K562 (cell line): ENCODE data around the gene KHSRP. TPM values are rescaled to one million over a fixed set of nuclear protein-coding genes. Genes with fewer than 3 reads are reported as not detected.

Source experiments
- CREB1 ChIP-seq, 2 experiments: sonication (generic) in 1 of 2; formaldehyde crosslinking in 1 of 2; IDR thresholded peaks; 2 replicates each; pipeline versions ENCODE4 v1.6.1 to v1.8.0; 2012 to 2022; ENCODE audit warnings: inconsistent platforms in 1 of 2, mild to moderate bottlenecking in 1 of 2, missing genetic modification reagents in 1 of 2, moderate library complexity in 1 of 2
- HOXB6 ChIP-seq: fragments of 250-450 bp; sonication (Bioruptor Pico); IDR thresholded peaks from 2 replicates; pipeline ENCODE4 v1.5.1; 2022; ENCODE audit warnings: mild to moderate bottlenecking, borderline replicate concordance
- KAT2B ChIP-seq: IDR thresholded peaks from one replicate; pipeline ENCODE4 v1.6.1; 2012; ENCODE audit warnings: low read depth, mild to moderate bottlenecking, control low read depth, inconsistent platforms, low read length, moderate library complexity
- KDM2B ChIP-seq: fragments of 250-450 bp; sonication (Bioruptor Pico); IDR thresholded peaks from 2 replicates; pipeline ENCODE4 v1.8.0; 2021; ENCODE audit warnings: mild to moderate bottlenecking, moderate library complexity
- KLF16 ChIP-seq: IDR thresholded peaks from 2 replicates; pipeline ENCODE4 v1.6.1; 2016; ENCODE audit warnings: antibody characterized with exemption
- MBD2 ChIP-seq: sonication (generic); IDR thresholded peaks from 2 replicates; pipeline ENCODE4 v1.6.1; 2016; ENCODE audit warnings: low read depth, borderline replicate concordance
- NCOA1 ChIP-seq: fragments of 450-650 bp; IDR thresholded peaks from 2 replicates; pipeline ENCODE4 v1.6.1; 2016; ENCODE audit warnings: low read depth
- NR2C2 ChIP-seq, 2 experiments: fragments of 200-800 bp in 1 of 2; sonication (Bioruptor generic) in 1 of 2; sonication (generic) in 1 of 2; formaldehyde crosslinking in 1 of 2; IDR thresholded peaks; 2 replicates each; pipeline versions ENCODE4 v1.6.1 to v1.8.0; 2016 to 2022; ENCODE audit warnings: mild to moderate bottlenecking in 1 of 2, missing compliant biosample characterization in 1 of 2, missing genetic modification characterization in 1 of 2, missing genetic modification reagents in 1 of 2
- POLR2H ChIP-seq: IDR thresholded peaks from 2 replicates; pipeline ENCODE4 v1.6.1; 2016; ENCODE audit warnings: missing genetic modification characterization, low read depth, mild to moderate bottlenecking, control low read depth, missing compliant biosample characterization, moderate library complexity
- RFX7 ChIP-seq: fragments of 250-450 bp; sonication (Bioruptor Pico); IDR thresholded peaks from 2 replicates; pipeline ENCODE4 v1.5.1; 2021; ENCODE audit warnings: mild to moderate bottlenecking
- SP1 ChIP-seq: sonication (generic); formaldehyde crosslinking; IDR thresholded peaks from 2 replicates; pipeline ENCODE4 v1.8.1; 2022; ENCODE audit warnings: mild to moderate bottlenecking, missing genetic modification reagents
- TGIF2 ChIP-seq: sonication (generic); formaldehyde crosslinking; IDR thresholded peaks from 2 replicates; pipeline ENCODE4 v1.8.1; 2022; ENCODE audit warnings: mild to moderate bottlenecking, missing genetic modification reagents, moderate library complexity
- YBX1 ChIP-seq: fragments of 450-650 bp; IDR thresholded peaks from 2 replicates; pipeline ENCODE4 v1.7.1; 2016; ENCODE audit warnings: mild to moderate bottlenecking
- ZNF140 ChIP-seq: fragments of 250-450 bp; sonication (Bioruptor Pico); IDR thresholded peaks from 2 replicates; pipeline ENCODE4 v1.8.0; 2021; ENCODE audit warnings: moderate library complexity, mild to moderate bottlenecking, inconsistent platforms
- ZNF311 ChIP-seq: fragments of 250-450 bp; sonication (Bioruptor Pico); IDR thresholded peaks from 2 replicates; pipeline ENCODE4 v1.4.0; 2020; ENCODE audit warnings: mild to moderate bottlenecking, moderate library complexity
- ZNF444 ChIP-seq: fragments of 250-450 bp; sonication (Bioruptor Pico); IDR thresholded peaks from 2 replicates; pipeline ENCODE4 v1.4.0; 2020; ENCODE audit warnings: mild to moderate bottlenecking, moderate library complexity
- ZNF57 ChIP-seq: fragments of 450-650 bp; formaldehyde crosslinking; IDR thresholded peaks from 2 replicates; pipeline ENCODE4 v1.4.0; 2020; ENCODE audit warnings: mild to moderate bottlenecking, moderate library complexity
- ZZZ3 ChIP-seq: fragments of 450-650 bp; IDR thresholded peaks from 2 replicates; pipeline ENCODE4 v1.6.1; 2016; ENCODE audit warnings: antibody characterized with exemption, mild to moderate bottlenecking, moderate library complexity
- polyA plus RNA-seq, 8 experiments: library from polyadenylated mRNA; depleted of rRNA in 4 of 8; stranded (reverse) in 5 of 8; unstranded in 3 of 8; fragments of >200 nt; fragmentation: Nextera tagmentation in 2 of 8; fragmentation: Illumina TruSeq in 1 of 8; extraction: Ambion mirVana in 2 of 8; extraction: Trizol in 1 of 8; gene quantifications; 2 replicates each; pipeline versions ENCODE4 v1.2.1 to v1.2.3, GENCODE V29; 2011 to 2014; ENCODE audit warnings: inconsistent platforms in 1 of 8, missing spikeins in 1 of 8
- total RNA-seq, 7 experiments: library from RNA; depleted of rRNA in 6 of 7; stranded (reverse); fragments of >200 nt in 6 of 7; fragmentation: Illumina TruSeq in 2 of 7; extraction: Trizol in 2 of 7; gene quantifications; 2 replicates each; pipeline versions ENCODE4 v1.2.1 to v1.2.3, GENCODE V29; 2011 to 2021; ENCODE audit warnings: low replicate concordance in 1 of 7
- TF ChIP-seq, protein P1 (sequence below): fragments of 450-650 bp; formaldehyde crosslinking; IDR thresholded peaks from 2 replicates; pipeline ENCODE4 v1.4.0; 2022; ENCODE audit warnings: missing genetic modification characterization
- TF ChIP-seq, protein P2 (sequence below): fragments of 250-450 bp; sonication (Bioruptor Pico); IDR thresholded peaks from 2 replicates; pipeline ENCODE4 v1.8.0; 2022; ENCODE audit warnings: moderate library complexity, mild to moderate bottlenecking, inconsistent platforms
- TF ChIP-seq, protein P3 (sequence below): IDR thresholded peaks from 2 replicates; pipeline ENCODE4 v1.6.1; 2011; ENCODE audit not compliant: insufficient read length; ENCODE audit errors: extremely low read depth
- TF ChIP-seq, protein P4 (sequence below): sonication (generic); formaldehyde crosslinking; IDR thresholded peaks from 2 replicates; pipeline ENCODE4 v1.9.0; 2022; ENCODE audit warnings: mild to moderate bottlenecking, missing genetic modification reagents
- TF ChIP-seq, protein P5 (sequence below): fragments of 250-450 bp; sonication (Bioruptor Pico); IDR thresholded peaks from 2 replicates; pipeline ENCODE4 v1.8.0; 2022; ENCODE audit warnings: inconsistent platforms

The KHSRP gene
- total and polyA plus RNA-seq, 9 of the 15 experiments (the other 6 are each of a cell fraction or from before 2014, with no cell fraction given): 4.2 to 564 (median 139) TPM

DNA sequence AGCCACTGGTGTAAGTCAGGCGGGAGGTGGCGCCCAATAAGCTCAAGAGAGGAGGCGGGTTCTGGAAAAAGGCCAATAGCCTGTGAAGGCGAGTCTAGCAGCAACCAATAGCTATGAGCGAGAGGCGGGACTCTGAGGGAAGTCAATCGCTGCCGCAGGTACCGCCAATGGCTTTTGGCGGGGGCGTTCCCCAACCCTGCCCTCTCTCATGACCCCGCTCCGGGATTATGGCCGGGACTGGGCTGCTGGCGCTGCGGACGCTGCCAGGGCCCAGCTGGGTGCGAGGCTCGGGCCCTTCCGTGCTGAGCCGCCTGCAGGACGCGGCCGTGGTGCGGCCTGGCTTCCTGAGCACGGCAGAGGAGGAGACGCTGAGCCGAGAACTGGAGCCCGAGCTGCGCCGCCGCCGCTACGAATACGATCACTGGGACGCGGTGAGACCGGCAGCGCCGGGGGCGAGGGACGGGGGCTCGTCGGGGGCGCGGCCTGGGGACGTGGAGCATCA is 52.0 kb downstream of the KHSRP start, which contains the start of gene ALKBH7 (continued):
- TF ChIP-seq SP1 (CRISPR knock-in tag) (peak; percentile 98), RFX7 (CRISPR knock-in tag) (no peak), KDM2B (CRISPR knock-in tag) (0 out of 2 replicates have a peak, but pooled peaks have one; percentile 58), KAT2B (no peak), CREB1 (IDR thresholded peaks at IDR 0.05) (no peak), CREB1 (CRISPR knock-in tag; IDR thresholded peaks at IDR 0.05) (no peak), ZZZ3 (no peak), HOXB6 (CRISPR knock-in tag) (no peak), ZNF140 (no peak), ZNF444 (CRISPR knock-in tag) (no peak), YBX1 (no peak), NCOA1 (no peak), ZNF311 (CRISPR knock-in tag) (no peak), TGIF2 (CRISPR knock-in tag) (no peak), POLR2H (tag) (0 out of 2 replicates have a peak, but pooled peaks have one; percentile 2), ZNF57 (CRISPR knock-in tag) (no peak), NR2C2 (CRISPR knock-in tag; IDR thresholded peaks at IDR 0.05) (no peak), NR2C2 (tag; IDR thresholded peaks at IDR 0.05) (peak; percentile 93), MBD2 (peak; percentile 100), KLF16 (no peak; the same call in 1 of the 2 replicates)
- TF ChIP-seq, protein P1, sequence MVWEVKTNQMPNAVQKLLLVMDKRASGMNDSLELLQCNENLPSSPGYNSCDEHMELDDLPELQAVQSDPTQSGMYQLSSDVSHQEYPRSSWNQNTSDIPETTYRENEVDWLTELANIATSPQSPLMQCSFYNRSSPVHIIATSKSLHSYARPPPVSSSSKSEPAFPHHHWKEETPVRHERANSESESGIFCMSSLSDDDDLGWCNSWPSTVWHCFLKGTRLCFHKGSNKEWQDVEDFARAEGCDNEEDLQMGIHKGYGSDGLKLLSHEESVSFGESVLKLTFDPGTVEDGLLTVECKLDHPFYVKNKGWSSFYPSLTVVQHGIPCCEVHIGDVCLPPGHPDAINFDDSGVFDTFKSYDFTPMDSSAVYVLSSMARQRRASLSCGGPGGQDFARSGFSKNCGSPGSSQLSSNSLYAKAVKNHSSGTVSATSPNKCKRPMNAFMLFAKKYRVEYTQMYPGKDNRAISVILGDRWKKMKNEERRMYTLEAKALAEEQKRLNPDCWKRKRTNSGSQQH (CRISPR knock-in tag): no peak
- TF ChIP-seq, protein P2, sequence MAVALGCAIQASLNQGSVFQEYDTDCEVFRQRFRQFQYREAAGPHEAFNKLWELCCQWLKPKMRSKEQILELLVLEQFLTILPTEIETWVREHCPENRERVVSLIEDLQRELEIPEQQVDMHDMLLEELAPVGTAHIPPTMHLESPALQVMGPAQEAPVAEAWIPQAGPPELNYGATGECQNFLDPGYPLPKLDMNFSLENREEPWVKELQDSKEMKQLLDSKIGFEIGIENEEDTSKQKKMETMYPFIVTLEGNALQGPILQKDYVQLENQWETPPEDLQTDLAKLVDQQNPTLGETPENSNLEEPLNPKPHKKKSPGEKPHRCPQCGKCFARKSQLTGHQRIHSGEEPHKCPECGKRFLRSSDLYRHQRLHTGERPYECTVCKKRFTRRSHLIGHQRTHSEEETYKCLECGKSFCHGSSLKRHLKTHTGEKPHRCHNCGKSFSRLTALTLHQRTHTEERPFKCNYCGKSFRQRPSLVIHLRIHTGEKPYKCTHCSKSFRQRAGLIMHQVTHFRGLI (CRISPR knock-in tag): no peak
- TF ChIP-seq, protein P3, sequence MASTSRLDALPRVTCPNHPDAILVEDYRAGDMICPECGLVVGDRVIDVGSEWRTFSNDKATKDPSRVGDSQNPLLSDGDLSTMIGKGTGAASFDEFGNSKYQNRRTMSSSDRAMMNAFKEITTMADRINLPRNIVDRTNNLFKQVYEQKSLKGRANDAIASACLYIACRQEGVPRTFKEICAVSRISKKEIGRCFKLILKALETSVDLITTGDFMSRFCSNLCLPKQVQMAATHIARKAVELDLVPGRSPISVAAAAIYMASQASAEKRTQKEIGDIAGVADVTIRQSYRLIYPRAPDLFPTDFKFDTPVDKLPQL: no peak
- TF ChIP-seq, protein P4, sequence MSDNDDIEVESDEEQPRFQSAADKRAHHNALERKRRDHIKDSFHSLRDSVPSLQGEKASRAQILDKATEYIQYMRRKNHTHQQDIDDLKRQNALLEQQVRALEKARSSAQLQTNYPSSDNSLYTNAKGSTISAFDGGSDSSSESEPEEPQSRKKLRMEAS (CRISPR knock-in tag): 0 out of 2 replicates have a peak, but pooled peaks have one; percentile 13
- TF ChIP-seq, protein P5, sequence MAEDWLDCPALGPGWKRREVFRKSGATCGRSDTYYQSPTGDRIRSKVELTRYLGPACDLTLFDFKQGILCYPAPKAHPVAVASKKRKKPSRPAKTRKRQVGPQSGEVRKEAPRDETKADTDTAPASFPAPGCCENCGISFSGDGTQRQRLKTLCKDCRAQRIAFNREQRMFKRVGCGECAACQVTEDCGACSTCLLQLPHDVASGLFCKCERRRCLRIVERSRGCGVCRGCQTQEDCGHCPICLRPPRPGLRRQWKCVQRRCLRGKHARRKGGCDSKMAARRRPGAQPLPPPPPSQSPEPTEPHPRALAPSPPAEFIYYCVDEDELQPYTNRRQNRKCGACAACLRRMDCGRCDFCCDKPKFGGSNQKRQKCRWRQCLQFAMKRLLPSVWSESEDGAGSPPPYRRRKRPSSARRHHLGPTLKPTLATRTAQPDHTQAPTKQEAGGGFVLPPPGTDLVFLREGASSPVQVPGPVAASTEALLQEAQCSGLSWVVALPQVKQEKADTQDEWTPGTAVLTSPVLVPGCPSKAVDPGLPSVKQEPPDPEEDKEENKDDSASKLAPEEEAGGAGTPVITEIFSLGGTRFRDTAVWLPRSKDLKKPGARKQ (CRISPR knock-in tag): no peak
